DOHH2 (cell line): ENCODE results near the gene PROM1.

Source experiments
- H3F3A ChIP-seq: fragments of 200-600 bp; sonication (generic), shearing (Covaris generic); 2 replicates; pipeline ENCODE4 v1.6.0; 2016; ENCODE audit warnings: antibody characterized with exemption, mild to moderate bottlenecking; ENCODE audit not compliant: control insufficient read depth, insufficient read depth
- H3K27ac ChIP-seq: fragments of 200-600 bp; sonication (generic); 2 replicates; pipeline ENCODE4 v1.5.1; 2014; ENCODE audit warnings: low read depth, mild to moderate bottlenecking, low read length, moderate library complexity
- H3K27me3 ChIP-seq: fragments of 200-600 bp; sonication (generic); 2 replicates; pipeline ENCODE4 v1.6.1; 2014; ENCODE audit warnings: mild to moderate bottlenecking, low read length, mixed read lengths; ENCODE audit not compliant: control insufficient read depth
- H3K36me3 ChIP-seq: fragments of 200-600 bp; sonication (generic); 2 replicates; pipeline ENCODE4 v1.6.1; 2014; ENCODE audit warnings: mild to moderate bottlenecking, low read length, moderate library complexity, mixed read lengths; ENCODE audit not compliant: control insufficient read depth
- H3K4me1 ChIP-seq: fragments of 200-600 bp; sonication (generic); 2 replicates; pipeline ENCODE4 v1.6.1; 2014; ENCODE audit warnings: mild to moderate bottlenecking, low read length, mixed read lengths; ENCODE audit not compliant: control insufficient read depth
- H3K4me2 ChIP-seq: fragments of 200-600 bp; sonication (generic); 2 replicates; pipeline ENCODE4 v1.6.0; 2014; ENCODE audit warnings: mild to moderate bottlenecking, low read length, moderate library complexity
- H3K4me3 ChIP-seq: fragments of 200-600 bp; sonication (generic); 2 replicates; pipeline ENCODE4 v1.5.1; 2014; ENCODE audit warnings: mild to moderate bottlenecking, low read length, mixed read lengths
- H3K79me2 ChIP-seq: fragments of 200-600 bp; sonication (generic); 2 replicates; pipeline ENCODE4 v1.6.1; 2014; ENCODE audit warnings: mild to moderate bottlenecking, low read length, mixed read lengths; ENCODE audit not compliant: control insufficient read depth
- H3K9me2 ChIP-seq: fragments of 200-600 bp; sonication (generic); replicated peaks from 2 replicates; pipeline ENCODE4 v1.6.1; 2014; ENCODE audit warnings: mild to moderate bottlenecking, low read length, mixed read lengths; ENCODE audit not compliant: control insufficient read depth
- H3K9me3 ChIP-seq: fragments of 200-600 bp; sonication (generic); 2 replicates; pipeline ENCODE4 v1.6.1; 2014; ENCODE audit warnings: antibody characterized with exemption, low read length, mixed read lengths; ENCODE audit not compliant: control insufficient read depth, insufficient read depth
- H4K20me1 ChIP-seq: fragments of 200-600 bp; sonication (generic); 2 replicates; pipeline ENCODE4 v1.6.0; 2014; ENCODE audit warnings: low read depth, mild to moderate bottlenecking, antibody characterized with exemption, low read length, moderate library complexity; ENCODE audit not compliant: control insufficient read depth, insufficient read depth
- CTCF ChIP-seq: fragments of 200-600 bp; sonication (generic); IDR thresholded peaks from one replicate; pipeline ENCODE4 v1.5.1; 2014; ENCODE audit warnings: antibody characterized with exemption, mild to moderate bottlenecking, low read depth, low read length; ENCODE audit not compliant: poor library complexity, severe bottlenecking
- EZH2phosphoT487 ChIP-seq: fragments of 200-600 bp; sonication (generic); IDR thresholded peaks from 2 replicates; pipeline ENCODE4 v1.6.1; 2017; ENCODE audit warnings: borderline replicate concordance, mild to moderate bottlenecking, antibody characterized with exemption, low read length, moderate library complexity, mixed read lengths

The PROM1 gene

GRCh38 chr4:15920723-15921591, 162.9 kb downstream of the PROM1 start:
- Histone ChIP-seq H3K9me3 (no peaks in the 10 kb centered on the region), H3K27me3 (no peaks in the 10 kb centered on the region), H3F3A (no peaks in the 10 kb centered on the region), H3K4me1 (no peaks in the 10 kb centered on the region), H3K9me2 (no peaks in the 10 kb centered on the region), H3K4me3 (no peak overlapping the region), H3K79me2 (no peaks in the 10 kb centered on the region), H3K4me2 (no peak overlapping the region), H3K27ac (no peak overlapping the region), H3K36me3 (no peaks in the 10 kb centered on the region), H4K20me1 (no peaks in the 10 kb centered on the region)
- TF ChIP-seq EZH2phosphoT487 (no peak), CTCF (no peak)

GRCh38 chr4:15918484-15919129, 165.2 kb downstream of the PROM1 start:
- no peak for TF ChIP-seq EZH2phosphoT487
- H3K36me3 ChIP-seq: no peaks in the 10 kb centered on the region

More at GRCh38 chr4:15918484-15919129, 165.2 kb downstream of the PROM1 start:
- H3K4me1 ChIP-seq: no peaks in the 10 kb centered on the region
- H3K4me2 ChIP-seq: no peak overlapping the region
- H3K27ac ChIP-seq: no peak overlapping the region
- peaks cover 14% of the 10 kb centered on the region; the same call in 1 of the 2 replicates for H3K27me3 ChIP-seq
- H3K79me2 ChIP-seq: no peaks in the 10 kb centered on the region
- no peaks in the 10 kb centered on the region for H3K9me2 ChIP-seq
- H4K20me1 ChIP-seq: no peaks in the 10 kb centered on the region
- no peaks in the 10 kb centered on the region for H3K9me3 ChIP-seq
- no peaks in the 10 kb centered on the region for H3F3A ChIP-seq
- no peak overlapping the region for H3K4me3 ChIP-seq
